Measurements from ENCODE around the gene ZDHHC14.
"Not testable (repeated sequence)": the region's sequence is repeated elsewhere in the genome, so short reads cannot be mapped to it uniquely, and the experiment has no call there.

ZDHHC14 gene

DNA sequence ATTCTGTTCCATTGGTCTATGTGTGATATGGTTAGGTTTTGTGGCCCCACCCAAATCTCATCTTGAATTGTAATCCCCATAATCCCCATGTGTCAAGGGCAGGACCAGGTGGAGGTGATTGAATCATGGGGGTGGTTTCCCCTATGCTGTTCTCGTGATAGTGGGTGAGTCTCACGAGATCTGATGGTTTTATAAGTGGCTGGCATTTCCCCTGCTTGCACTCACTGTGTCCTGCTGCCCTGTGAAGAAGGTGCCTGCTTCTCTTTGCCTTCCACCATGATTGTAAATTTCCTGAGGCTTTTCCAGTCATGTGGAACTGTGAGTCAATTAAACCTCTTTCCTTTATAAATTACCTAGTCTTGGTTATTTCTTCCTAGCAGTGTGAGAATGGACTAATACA is 197.5 kb downstream of the ZDHHC14 start:
- DNase-seq (ENCODE audit: extremely low spot score, insufficient read length, low read depth); FAIRE-seq: not testable (repeated sequence)

DNA sequence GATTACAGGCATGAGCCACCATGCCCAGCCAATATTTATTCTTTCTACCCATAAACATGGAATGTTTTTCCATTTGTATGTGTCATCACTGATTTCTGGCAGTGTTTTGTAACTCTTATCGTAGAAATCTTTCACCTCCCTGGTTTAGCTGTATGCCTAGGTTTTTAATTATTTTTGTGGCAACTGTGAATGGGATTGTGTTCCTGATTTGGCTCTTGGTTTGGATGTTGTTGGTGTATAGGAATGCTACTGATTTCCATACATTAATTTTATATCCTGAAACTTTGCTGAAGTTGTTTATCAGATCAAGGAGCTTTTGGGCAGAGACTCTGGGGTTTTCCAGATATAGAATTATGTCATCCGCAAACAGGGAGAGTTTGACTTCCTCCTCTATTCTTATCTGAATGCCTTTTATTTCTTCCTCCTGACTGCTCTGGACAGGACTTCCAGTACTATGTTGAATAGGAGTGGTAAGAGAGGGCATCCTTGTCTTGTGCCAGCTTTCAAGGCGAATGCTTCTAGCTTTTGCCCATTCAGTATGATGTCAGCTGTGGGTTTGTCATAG is 198.6 kb downstream of the ZDHHC14 start:
- FAIRE-seq (no peak), DNase-seq (ENCODE audit: extremely low spot score, insufficient read length, low read depth) (no peak)

DNA sequence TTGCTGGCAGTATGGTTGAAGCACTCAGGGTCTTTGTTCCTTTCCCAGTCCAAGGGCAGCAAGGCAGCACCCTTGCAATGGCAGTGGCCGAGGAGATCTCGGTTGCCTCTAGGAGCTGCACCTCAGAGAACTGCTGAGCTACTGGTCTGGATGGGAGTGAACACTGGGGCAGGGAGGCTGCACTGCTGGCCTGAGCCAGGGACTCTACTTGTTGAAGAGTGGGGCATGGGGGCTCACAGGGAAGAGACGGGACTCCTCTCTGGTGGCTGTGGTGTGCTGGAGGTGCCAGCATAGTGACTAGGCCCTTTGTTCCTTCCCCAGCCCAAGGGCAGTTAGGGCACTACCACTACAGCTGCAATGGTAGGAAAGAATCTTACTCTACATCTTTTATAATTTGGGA is 203.0 kb downstream of the ZDHHC14 start:
- DNase-seq (ENCODE audit: extremely low spot score, insufficient read length, low read depth) (no peak), FAIRE-seq (no peak)

- DNase-seq (ENCODE audit: extremely low spot score, insufficient read length, low read depth): no peak
- FAIRE-seq: no peak
Observed at GRCh38 chr6:157585274-157586087, 204.5 kb downstream of the ZDHHC14 start.

GRCh38 chr6:157586088-157586414 is 205.1 kb downstream of the ZDHHC14 start:
- FAIRE-seq (no peak), DNase-seq (ENCODE audit: extremely low spot score, insufficient read length, low read depth) (no peak)

- FAIRE-seq: no peak
- DNase-seq (ENCODE audit: extremely low spot score, insufficient read length, low read depth): no peak
Observed at GRCh38 chr6:157586476-157587126, 205.6 kb downstream of the ZDHHC14 start.

DNA sequence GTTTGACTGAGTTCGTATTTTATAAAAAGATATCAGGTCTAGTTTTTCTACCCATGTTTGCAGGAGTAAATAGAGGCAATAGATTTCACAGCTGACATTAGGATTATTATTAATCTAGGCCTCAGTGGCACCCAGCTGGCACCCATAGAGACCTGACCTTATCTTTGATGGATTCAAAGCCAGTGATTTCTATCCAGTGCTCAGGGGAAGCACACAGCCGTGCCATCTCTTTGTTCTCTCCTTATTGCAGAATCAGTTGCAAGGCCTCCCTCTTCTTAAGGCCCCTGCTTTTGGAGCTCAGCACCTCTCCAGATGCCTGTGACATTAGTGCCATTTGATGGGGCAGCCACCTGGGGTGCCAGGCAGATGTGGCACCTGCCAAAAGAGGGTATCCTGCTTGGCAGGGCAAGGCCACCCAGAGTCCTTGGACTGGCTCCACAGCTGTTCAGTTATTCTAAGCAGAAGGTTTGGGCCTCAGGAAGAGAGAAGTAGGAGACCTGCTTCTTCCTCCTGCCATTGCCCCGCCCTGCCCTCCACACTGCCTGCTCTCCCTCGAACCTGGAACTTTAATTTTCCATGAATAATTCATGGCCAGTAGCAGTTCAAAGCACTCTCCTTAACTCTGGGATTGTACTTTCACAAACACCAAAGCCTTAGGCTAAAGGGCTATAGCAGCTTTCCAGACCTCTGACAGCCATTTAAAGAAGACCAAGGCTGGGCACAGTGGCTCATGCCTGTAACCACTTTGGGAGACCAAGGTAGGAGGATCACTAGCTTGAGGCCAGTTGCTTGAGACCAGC is 206.3 kb downstream of the ZDHHC14 start:
- DNase-seq (ENCODE audit: extremely low spot score, insufficient read length, low read depth) (no peak), FAIRE-seq (no peak)

DNA sequence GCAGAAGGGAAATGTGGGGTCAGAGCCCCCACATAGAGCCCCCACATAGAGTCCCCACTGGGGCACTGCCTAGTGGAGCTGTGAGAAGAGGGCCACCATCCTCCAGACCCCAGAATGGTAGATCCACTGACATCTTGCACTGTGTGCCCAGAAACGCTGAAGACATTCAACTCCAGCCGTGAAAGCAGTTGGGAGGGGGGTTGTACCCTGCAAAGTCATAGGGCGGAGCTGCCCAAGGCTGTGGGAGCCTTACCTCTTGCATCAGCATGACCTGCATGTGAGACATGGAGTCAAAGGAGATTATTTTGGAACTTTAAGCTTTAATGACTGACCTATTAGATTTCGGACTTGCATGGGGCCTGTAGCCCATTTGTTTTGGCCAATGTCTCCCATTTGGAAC is 209.7 kb downstream of the ZDHHC14 start:
- not testable (repeated sequence) for DNase-seq (ENCODE audit: extremely low spot score, insufficient read length, low read depth); FAIRE-seq

DNA sequence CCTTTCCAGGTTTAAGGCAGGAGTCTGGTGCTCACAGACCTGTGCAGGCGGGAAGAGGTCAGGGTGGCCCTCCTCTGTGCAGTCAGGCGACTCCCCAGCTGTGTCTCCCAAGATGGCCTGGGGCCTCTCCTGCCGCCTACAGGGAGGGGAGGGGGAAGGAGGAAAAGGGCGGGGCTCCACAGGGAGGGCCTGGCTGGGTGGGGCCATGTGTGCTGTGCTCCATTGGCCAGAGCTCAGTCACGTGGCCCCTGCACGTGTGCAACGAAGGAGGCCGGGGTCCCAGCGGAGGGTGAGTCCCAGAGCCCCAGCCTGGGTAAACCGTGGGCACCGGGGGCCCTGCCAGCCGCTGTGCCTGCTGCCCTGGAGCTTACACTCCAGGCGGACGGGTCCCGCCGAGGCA is 211.6 kb downstream of the ZDHHC14 start:
- FAIRE-seq (no peak), DNase-seq (ENCODE audit: extremely low spot score, insufficient read length, low read depth) (no peak)

GRCh38 chr6:157592980-157593379 is 212.0 kb downstream of the ZDHHC14 start:
- FAIRE-seq (no peak), DNase-seq (ENCODE audit: extremely low spot score, insufficient read length, low read depth) (no peak)

- no peak for DNase-seq (ENCODE audit: extremely low spot score, insufficient read length, low read depth)
- FAIRE-seq: no peak
Observed at GRCh38 chr6:157593596-157593995, 212.6 kb downstream of the ZDHHC14 start.

DNA sequence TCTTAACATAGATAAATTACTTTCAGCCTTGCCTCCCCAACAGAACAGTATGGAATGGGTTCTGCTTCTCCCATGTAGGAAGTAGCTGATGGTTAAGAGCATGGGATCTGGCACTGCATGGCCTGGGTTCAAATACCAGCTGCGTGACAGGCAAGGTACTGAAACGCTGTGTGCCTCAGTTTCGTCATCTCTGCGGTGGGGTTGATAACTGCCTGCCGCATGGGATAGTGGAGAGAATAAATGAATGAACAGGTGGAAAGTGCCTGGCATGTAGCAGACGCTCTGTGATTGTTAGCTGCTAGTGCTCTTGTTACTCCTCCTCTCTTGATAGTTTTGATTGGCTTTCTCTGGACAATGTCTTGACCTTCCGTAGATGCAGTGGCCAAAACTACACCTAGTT is 213.3 kb downstream of the ZDHHC14 start:
- FAIRE-seq: no peak

DNA sequence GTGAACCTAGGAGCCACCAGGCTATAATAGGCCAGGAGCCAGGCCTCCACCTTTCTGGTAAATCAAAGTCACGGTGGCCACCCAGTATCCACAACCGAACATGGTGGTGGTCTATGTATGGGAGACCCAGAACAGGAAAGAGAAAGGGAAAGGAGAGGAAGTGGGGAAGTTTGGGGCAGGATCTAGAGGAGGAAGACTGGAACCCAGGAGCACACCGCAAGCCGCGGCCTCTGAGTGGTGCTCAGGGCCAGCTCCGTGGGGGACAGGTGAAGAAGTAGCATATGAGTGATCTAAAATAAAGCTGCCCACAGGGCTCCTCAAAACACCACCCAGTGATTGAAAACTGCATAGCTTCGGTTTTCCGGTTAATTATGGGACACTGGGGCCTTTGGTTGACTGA is 214.8 kb downstream of the ZDHHC14 start:
- DNase-seq (ENCODE audit: extremely low spot score, insufficient read length, low read depth): no peak
- FAIRE-seq: no peak

More for the DNA sequence above, 213.3 kb downstream of the ZDHHC14 start:
- no peak for DNase-seq (ENCODE audit: extremely low spot score, insufficient read length, low read depth)

GRCh38 chr6:157596461-157596860 is 215.5 kb downstream of the ZDHHC14 start:
- FAIRE-seq (no peak), DNase-seq (ENCODE audit: extremely low spot score, insufficient read length, low read depth) (no peak)

GRCh38 chr6:157596886-157597285 is 215.9 kb downstream of the ZDHHC14 start:
- no peak for FAIRE-seq

GRCh38 chr6:157597461-157598312 is 216.7 kb downstream of the ZDHHC14 start:
- DNase-seq (ENCODE audit: extremely low spot score, insufficient read length, low read depth) (peak; percentile 32), FAIRE-seq (peak; percentile 78)

More at GRCh38 chr6:157596886-157597285, 215.9 kb downstream of the ZDHHC14 start:
- DNase-seq (ENCODE audit: extremely low spot score, insufficient read length, low read depth): no peak

DNA sequence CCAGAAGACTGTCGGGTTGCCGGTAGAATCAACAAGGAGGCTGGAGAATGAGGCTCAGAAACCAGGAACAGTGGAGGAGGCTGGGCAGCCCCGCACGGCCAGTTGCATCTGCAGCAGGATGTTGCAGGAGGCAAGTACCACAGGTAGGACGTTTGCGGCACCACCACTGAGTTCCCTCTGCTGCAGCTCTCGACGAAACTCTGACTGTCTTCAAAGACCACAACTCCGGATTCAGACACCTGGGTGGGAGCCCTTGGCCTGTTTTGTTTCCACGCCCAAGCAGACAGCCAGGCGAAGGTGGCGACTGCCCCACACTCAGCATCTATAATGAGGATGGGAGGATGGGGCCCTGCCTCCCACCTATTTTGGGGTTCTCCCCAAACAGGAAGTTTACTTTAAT is 218.2 kb downstream of the ZDHHC14 start:
- DNase-seq (ENCODE audit: extremely low spot score, insufficient read length, low read depth) (no peak), FAIRE-seq (no peak)

DNA sequence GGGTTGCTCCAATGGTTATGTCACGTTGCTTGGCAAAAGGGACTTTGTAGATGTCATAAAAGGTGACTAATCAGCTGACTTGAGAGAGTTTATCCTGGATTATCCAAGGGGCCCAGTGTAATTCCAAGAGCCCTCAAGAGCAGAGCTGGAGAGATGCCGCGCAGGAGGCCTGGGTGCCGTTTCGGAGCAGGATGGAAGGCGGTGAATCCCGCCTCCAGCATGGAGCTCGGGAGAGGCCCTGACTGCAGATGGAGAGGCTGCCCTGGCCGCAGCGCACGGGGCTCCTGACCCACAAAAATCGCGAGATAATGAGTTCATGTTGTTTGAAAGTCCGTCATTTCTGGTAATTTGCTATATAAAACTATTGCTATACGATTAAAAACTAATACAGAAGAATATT is 219.8 kb downstream of the ZDHHC14 start:
- no peak for FAIRE-seq

DNA sequence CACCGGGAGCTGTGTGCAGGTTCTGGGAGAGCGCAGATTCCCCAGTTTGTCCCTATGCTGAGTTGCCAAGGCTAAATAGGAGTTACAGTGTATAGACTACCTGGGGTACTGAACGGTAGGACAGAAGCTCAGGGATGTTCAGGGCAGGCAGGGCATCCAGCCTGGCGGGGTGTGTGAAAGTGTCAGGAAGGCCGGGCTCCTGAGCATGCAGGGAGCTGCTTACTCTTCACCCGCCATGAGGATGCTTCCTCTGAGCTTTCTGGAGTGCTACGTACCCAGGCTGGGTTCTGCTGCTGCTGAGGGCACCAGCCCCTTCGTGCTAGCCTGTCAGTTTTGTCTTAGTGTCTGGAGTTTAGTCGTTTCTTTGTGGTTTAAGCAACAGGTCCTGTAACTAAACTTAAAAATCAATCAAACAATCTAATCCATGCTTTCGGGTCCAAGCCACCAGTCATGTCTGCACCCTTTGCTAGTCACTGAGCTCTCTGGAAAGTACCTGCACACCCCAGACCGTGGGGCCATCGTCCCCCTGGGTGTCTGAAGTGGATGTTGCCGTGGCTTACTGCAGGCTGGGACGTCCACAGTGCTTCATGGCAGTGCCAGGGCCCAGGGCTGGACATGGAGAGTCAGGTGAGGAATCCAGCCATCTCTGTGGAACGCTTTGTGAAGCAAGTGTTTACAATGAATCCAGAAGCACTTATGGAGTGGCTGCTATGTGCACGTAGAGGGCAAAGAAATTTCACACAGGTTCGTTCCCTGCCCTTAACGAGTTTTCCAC is 221.7 kb downstream of the ZDHHC14 start:
- FAIRE-seq: no peak
- no peak for DNase-seq (ENCODE audit: extremely low spot score, insufficient read length, low read depth)

More for the DNA sequence above, 219.8 kb downstream of the ZDHHC14 start:
- no peak for DNase-seq (ENCODE audit: extremely low spot score, insufficient read length, low read depth)

Data from GM18507 (cell line).